ENCODE results near the gene HEATR5A. TPM values are rescaled to one million over a fixed set of nuclear protein-coding genes. Genes with fewer than 3 reads are reported as not detected.

Gene HEATR5A
- total and polyA plus RNA-seq, 10 of the 15 experiments (the other 5 are each of a cell fraction or from before 2014, with no cell fraction given), result 5.1 to 37.1 (median 13.8) TPM

GRCh38 chr14:31420319-31421111 is at the start of gene HEATR5A (continued):
- TF ChIP-seq BCL11A (IDR thresholded peaks at IDR 0.05; ENCODE audit: low read depth, low read length) (no peak), HDAC2 (IDR thresholded peaks at IDR 0.05) (no peak), SMARCA5 (IDR thresholded peaks at IDR 0.05) (peak; percentile 78; the same call in 1 of the 2 replicates), KAT2A (conservative IDR thresholded peaks at IDR 0.05; ENCODE audit: control insufficient read depth, low read depth, low read length) (no peak), FOXM1 (IDR thresholded peaks at IDR 0.05; ENCODE audit: low read depth, low read length) (peak; percentile 37; the same call in 1 of the 2 replicates), TAF1 (IDR thresholded peaks at IDR 0.05; ENCODE audit: borderline replicate concordance, low read depth, low read length) (peak; percentile 92), ZNF24 (IDR thresholded peaks at IDR 0.05) (no peak), DPF2 (IDR thresholded peaks at IDR 0.05) (0 out of 2 replicates have a peak, but pooled peaks have one; percentile 56), EZH2 (IDR thresholded peaks at IDR 0.05; ENCODE audit: borderline replicate concordance, control insufficient read depth, low read depth, low read length) (no peak), PAX8 (IDR thresholded peaks at IDR 0.05) (no peak; the same call in 1 of the 2 replicates), TBL1XR1 (IDR thresholded peaks at IDR 0.05; ENCODE audit: low read depth, low read length) (no peak), BRCA1 (IDR thresholded peaks at IDR 0.05; ENCODE audit: low read depth, low read length) (no peak), MEF2A (IDR thresholded peaks at IDR 0.05; ENCODE audit: insufficient read depth, low read depth, low read length) (no peak), POLR2AphosphoS5 (IDR thresholded peaks at IDR 0.05; ENCODE audit: low read length) (peak; percentile 98), E2F8 (IDR thresholded peaks at IDR 0.05; ENCODE audit: low read depth, partially characterized antibody) (no peak), HSF1 (IDR thresholded peaks at IDR 0.05; ENCODE audit: low read depth, low read length) (no peak)
- TF ChIP-seq, protein P1, sequence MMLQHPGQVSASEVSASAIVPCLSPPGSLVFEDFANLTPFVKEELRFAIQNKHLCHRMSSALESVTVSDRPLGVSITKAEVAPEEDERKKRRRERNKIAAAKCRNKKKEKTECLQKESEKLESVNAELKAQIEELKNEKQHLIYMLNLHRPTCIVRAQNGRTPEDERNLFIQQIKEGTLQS (IDR thresholded peaks at IDR 0.05; ENCODE audit: borderline replicate concordance, extremely low read depth, low read depth, low read length), result no peak
- TF ChIP-seq, protein P2, sequence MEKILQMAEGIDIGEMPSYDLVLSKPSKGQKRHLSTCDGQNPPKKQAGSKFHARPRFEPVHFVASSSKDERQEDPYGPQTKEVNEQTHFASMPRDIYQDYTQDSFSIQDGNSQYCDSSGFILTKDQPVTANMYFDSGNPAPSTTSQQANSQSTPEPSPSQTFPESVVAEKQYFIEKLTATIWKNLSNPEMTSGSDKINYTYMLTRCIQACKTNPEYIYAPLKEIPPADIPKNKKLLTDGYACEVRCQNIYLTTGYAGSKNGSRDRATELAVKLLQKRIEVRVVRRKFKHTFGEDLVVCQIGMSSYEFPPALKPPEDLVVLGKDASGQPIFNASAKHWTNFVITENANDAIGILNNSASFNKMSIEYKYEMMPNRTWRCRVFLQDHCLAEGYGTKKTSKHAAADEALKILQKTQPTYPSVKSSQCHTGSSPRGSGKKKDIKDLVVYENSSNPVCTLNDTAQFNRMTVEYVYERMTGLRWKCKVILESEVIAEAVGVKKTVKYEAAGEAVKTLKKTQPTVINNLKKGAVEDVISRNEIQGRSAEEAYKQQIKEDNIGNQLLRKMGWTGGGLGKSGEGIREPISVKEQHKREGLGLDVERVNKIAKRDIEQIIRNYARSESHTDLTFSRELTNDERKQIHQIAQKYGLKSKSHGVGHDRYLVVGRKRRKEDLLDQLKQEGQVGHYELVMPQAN (conservative IDR thresholded peaks at IDR 0.05), result peak; percentile 92
- TF ChIP-seq, protein P3, sequence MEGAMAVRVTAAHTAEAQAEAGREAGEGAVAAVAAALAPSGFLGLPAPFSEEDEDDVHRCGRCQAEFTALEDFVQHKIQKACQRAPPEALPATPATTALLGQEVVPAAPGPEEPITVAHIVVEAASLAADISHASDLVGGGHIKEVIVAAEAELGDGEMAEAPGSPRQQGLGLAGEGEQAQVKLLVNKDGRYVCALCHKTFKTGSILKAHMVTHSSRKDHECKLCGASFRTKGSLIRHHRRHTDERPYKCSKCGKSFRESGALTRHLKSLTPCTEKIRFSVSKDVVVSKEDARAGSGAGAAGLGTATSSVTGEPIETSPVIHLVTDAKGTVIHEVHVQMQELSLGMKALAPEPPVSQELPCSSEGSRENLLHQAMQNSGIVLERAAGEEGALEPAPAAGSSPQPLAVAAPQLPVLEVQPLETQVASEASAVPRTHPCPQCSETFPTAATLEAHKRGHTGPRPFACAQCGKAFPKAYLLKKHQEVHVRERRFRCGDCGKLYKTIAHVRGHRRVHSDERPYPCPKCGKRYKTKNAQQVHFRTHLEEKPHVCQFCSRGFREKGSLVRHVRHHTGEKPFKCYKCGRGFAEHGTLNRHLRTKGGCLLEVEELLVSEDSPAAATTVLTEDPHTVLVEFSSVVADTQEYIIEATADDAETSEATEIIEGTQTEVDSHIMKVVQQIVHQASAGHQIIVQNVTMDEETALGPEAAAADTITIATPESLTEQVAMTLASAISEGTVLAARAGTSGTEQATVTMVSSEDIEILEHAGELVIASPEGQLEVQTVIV (IDR thresholded peaks at IDR 0.05; ENCODE audit: borderline replicate concordance, partially characterized antibody), result peak; percentile 66
